Stimulated activated CD4-positive, alpha-beta T cell treated with anti-CD3 and anti-CD28 coated beads, Interleukin-15, amount 100 ng/mL, for 24 hours (primary cell): ENCODE results near the gene KIF1A.
A peak's percentile ranks its signal among the peaks of the same experiment; 100 is the strongest.
"Not testable (repeated sequence)": the region's sequence is repeated elsewhere in the genome, so short reads cannot be mapped to it uniquely, and the experiment has no call there.

Experiments used
- DNase-seq: peaks from one replicate; pipeline ENCODE4 v3.0.0-alpha.2; 2020

The KIF1A gene

GRCh38 chr2:240786355-240786841 is 33.6 kb downstream of the KIF1A start:
- DNase-seq = no peak

- peak; percentile 12 for DNase-seq
Measured at GRCh38 chr2:240785424-240786335, 34.3 kb downstream of the KIF1A start.

GRCh38 chr2:240784629-240785423 is 35.2 kb downstream of the KIF1A start:
- DNase-seq = no peak

- no peak for DNase-seq
Measured at GRCh38 chr2:240783819-240784621, 36.0 kb downstream of the KIF1A start.

GRCh38 chr2:240782886-240783818 is 36.9 kb downstream of the KIF1A start:
- no peak for DNase-seq

- no peak for DNase-seq
Measured at GRCh38 chr2:240782221-240782885, 37.7 kb downstream of the KIF1A start.

- DNase-seq = no peak
Measured at GRCh38 chr2:240781471-240782220, 38.4 kb downstream of the KIF1A start.

GRCh38 chr2:240780023-240780700 is 39.9 kb downstream of the KIF1A start:
- no peak for DNase-seq

GRCh38 chr2:240779250-240779832 is 40.7 kb downstream of the KIF1A start:
- not testable (repeated sequence) for DNase-seq

GRCh38 chr2:240778426-240778825 is 41.6 kb downstream of the KIF1A start:
- DNase-seq = no peak

GRCh38 chr2:240777456-240778212 is 42.4 kb downstream of the KIF1A start:
- DNase-seq = no peak

GRCh38 chr2:240775905-240776304 is 44.1 kb downstream of the KIF1A start:
- DNase-seq = no peak

GRCh38 chr2:240774856-240775255 is 45.2 kb downstream of the KIF1A start:
- no peak for DNase-seq

- no peak for DNase-seq
Measured at GRCh38 chr2:240769096-240769495, 50.9 kb downstream of the KIF1A start.

- DNase-seq = no peak
Measured at GRCh38 chr2:240768216-240768615, 51.8 kb downstream of the KIF1A start.

- DNase-seq = no peak
Measured at GRCh38 chr2:240767341-240767740, 52.7 kb downstream of the KIF1A start.

GRCh38 chr2:240766072-240766471 is 53.9 kb downstream of the KIF1A start:
- no peak for DNase-seq

- DNase-seq = no peak
Measured at GRCh38 chr2:240765007-240765406, 55.0 kb downstream of the KIF1A start.

GRCh38 chr2:240764605-240765004 is 55.4 kb downstream of the KIF1A start:
- no peak for DNase-seq
